22Rv1 (cell line): ENCODE measurements around the gene SIRPD.

Experiments used
- ZFX ChIP-seq: fragments of 450-650 bp; IDR thresholded peaks from 2 replicates; pipeline ENCODE4 v1.6.1; 2017; ENCODE audit warnings: antibody characterized with exemption, borderline replicate concordance
- TF ChIP-seq, protein P1 (sequence below): fragments of 450-650 bp; IDR thresholded peaks from 2 replicates; pipeline ENCODE4 v1.5.1; 2017; ENCODE audit warnings: mild to moderate bottlenecking

DNA sequence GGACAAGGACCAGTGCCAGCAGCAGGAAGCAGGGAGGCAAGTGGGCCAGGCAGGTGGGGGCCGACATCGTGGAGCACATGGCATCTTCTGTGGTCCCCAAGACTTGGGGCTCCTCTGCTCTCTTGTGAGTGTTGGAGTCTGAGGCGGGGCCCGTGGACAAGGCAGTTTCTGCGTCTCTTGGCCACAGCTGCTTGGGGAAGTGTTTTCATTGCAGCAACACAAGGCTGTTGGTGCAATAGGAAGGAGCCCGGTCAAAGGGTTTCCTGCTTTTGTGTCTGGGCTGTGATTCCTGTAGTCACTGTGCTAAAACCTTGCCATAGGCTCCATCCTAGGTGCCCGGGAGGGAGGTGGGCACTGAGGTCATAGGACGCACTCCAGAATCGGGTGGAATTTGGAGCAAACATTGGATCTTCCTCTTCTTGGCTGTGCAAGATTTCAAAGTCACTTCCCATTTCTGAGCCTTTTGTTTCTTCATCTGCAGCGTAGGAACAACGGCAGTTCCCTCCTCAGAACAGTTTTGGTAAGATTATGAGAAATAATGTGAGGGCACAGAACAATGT, 66.1 kb downstream of the SIRPD start, which contains the start of gene SIRPB2:
- TF ChIP-seq, protein P1, sequence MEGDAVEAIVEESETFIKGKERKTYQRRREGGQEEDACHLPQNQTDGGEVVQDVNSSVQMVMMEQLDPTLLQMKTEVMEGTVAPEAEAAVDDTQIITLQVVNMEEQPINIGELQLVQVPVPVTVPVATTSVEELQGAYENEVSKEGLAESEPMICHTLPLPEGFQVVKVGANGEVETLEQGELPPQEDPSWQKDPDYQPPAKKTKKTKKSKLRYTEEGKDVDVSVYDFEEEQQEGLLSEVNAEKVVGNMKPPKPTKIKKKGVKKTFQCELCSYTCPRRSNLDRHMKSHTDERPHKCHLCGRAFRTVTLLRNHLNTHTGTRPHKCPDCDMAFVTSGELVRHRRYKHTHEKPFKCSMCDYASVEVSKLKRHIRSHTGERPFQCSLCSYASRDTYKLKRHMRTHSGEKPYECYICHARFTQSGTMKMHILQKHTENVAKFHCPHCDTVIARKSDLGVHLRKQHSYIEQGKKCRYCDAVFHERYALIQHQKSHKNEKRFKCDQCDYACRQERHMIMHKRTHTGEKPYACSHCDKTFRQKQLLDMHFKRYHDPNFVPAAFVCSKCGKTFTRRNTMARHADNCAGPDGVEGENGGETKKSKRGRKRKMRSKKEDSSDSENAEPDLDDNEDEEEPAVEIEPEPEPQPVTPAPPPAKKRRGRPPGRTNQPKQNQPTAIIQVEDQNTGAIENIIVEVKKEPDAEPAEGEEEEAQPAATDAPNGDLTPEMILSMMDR: no peak
- TF ChIP-seq ZFX: no peak
